LHCN-M2 (cell line): Measurements from ENCODE around the gene BCAS3. TPM values are rescaled to one million over a fixed set of nuclear protein-coding genes. Genes with fewer than 3 reads are reported as not detected.

Experiments used
- DNase-seq: peaks from one replicate; pipeline ENCODE4 v3.0.0-alpha.2; 2012; ENCODE audit warnings: low read depth
- total RNA-seq: library from RNA; depleted of rRNA; stranded (reverse); fragments of >200 nt; gene quantifications from 2 replicates; pipeline ENCODE4 v1.2.3, GENCODE V29; 2014

BCAS3 gene
- total RNA-seq, 1 experiment from 2014 or later = 6.9 TPM

DNA sequence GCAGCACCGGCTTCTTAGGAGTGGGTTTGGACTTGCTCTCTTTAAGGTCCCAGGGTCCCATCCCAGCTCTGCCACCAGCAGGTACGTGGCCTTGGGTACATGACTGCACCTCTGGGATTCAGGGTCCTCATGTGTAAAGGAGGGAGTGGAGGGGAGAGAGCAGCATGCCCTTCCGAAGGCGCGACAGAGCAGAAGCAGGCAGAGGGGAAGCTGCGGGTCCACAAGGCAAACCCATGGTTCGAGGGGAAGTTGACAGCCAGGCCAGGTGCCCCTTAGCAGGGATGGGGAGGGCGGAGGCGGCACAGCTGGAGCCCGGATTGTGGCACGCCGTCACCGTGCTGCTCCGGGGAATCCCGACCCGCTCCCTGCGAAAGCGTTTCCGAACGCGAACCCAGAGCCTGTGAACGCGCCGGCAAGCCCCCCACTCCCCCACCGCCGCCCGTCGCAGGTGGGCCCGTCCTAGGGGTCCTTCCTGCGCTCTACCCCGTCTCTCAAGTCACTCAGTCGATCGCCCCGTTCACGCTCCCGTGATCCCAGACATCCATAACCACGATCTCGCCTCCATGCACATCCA, 717.8 kb downstream of the BCAS3 start:
- no peak for DNase-seq

DNA sequence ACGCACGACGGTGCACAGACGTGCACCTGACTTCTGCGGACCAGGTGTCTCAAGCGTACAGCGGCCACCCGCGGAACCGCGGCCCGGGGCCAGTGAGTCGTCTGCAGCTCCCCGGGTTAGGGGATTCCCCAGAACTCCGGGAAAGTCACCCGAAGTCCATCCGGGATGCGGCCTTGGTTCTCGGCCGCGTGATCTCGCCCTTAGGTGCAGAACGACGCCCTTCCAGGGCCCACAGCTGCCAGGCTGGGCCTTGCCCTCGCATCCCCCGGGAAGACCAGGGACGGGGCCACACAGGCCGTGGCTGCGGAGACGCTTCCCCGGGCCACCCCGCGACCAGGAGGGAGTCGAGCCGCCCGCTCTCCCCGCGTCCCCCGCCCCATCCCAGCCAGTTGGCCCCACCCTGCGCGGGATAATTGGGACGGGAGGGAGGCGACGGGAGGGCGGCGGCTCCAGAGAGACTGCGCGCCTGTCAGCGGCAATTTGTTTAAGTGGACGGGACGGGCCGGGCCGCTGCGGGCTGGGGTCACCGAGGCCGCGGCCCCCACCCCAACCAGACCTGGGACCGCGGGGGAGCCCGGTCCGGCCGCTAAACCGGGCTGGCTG, 718.4 kb downstream of the BCAS3 start:
- no peak for DNase-seq

GRCh38 chr17:61396586-61397085, 719.0 kb downstream of the BCAS3 start:
- DNase-seq = no peak

DNA sequence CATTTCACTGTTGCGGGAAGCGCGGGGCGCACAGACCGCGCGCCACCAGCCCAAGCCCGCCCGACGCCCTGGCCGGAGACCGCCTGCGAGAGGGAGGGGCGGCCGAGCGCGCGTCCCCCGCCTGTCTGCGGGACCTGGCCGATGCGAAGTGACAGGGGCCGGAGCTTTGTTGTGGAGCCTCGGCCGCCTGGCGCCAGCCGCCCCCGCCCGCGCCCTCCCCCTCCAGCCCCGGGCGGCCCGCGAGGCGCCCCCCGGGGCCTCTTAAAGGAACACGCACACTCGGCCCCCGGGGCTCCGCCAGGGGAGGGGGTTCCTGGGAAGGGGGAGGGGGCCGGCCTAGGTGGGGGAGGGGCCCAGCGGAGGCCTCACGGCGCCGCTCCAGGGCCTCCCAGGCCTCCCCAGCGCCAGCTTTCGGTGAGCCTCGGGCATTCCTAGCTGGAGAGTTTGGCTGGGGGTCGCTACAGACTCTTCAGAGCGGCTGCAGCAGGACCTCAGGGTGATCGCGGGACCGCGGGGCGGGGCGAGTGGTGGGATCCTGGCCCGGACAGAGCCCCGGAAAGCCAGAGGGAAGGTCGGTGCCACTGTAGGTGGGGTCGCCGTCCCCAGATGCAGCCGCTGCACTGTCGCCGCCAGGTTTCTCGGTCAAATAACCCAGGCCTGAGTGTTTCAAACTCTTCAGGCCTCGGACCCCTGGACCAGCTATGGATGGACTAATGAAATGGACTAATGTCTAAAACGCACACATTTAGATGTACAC, 719.6 kb downstream of the BCAS3 start:
- no peak for DNase-seq

DNA sequence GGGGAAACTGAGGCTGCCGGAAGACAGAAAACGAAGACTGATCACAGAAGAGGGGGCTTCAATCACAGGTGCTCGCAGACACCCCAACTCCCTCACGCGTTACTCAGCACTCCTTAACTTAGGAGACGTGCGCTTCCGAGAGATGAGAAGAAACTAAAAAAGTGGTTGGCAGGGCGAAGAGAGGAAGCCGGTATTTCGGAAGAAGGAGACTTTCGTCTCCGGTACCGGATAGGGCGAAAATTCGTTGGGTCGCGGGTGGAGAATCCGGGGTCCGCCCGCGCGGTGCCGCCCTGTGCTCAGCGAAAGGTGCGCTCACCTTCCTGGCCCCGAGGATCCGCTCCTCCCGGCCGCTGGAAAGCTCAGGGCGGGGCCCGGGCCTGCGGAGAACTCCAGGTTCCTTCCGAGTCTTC, 721.1 kb downstream of the BCAS3 start:
- DNase-seq = no peak

GRCh38 chr17:61399131-61400065, 721.7 kb downstream of the BCAS3 start, which contains the start of gene TBX2:
Gene TBX2 (plus strand): TSS chr17:61399843. CDS start chr17:61400177, 334 bp downstream.
- peak; percentile 93 for DNase-seq

DNA sequence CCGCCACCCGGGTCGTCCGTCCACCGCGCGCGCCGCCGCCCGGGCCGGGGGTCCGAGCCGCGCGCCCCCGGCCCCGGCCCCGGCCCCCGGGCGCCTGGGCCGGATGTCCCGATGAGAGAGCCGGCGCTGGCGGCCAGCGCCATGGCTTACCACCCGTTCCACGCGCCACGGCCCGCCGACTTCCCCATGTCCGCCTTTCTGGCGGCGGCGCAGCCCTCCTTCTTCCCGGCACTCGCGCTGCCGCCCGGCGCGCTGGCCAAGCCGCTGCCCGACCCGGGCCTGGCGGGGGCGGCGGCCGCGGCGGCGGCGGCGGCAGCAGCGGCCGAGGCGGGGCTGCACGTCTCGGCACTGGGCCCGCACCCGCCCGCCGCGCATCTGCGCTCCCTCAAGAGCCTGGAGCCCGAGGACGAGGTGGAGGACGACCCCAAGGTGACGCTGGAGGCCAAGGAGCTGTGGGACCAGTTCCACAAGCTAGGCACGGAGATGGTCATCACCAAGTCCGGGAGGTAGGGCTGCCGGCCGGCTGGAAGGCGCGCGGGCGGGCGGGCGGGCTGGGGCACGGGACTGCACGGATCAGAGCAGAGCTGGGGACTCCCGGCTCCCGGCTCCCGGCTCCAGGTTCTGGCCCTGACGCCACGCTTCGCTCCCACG, 722.5 kb downstream of the BCAS3 start:
- DNase-seq = peak; percentile 54

DNA sequence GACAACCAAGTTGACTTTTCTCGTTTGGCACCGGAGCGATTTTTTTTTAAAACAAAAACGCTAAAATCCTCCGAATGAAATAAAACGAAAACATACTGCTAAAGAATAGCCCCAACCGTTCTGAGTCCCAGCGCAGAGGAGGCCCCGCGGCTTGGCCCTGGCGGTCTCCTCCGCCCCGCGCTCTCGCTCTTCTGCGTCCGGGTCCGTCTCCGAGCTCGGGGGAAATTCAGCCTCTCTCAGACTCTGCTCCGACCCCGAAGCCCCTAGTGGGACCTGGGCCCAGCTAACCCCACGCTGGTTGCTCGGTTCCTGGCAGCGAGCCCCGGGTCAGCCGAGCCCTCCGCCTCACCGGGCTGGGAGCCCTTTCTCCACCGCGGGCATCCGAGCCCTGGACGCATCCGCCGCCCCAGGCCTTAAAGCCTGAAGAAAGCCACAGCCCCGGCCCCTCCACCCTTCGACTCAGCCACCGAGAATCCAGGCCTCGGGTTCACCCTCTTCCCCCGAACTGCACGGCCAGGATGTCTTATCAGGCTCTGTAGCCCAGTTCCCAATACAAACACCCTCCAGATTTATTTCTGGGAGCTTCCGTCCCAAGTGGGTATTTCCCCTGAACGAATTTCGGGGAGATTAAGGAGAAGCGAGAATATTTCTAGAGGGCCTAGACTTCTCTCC, 723.2 kb downstream of the BCAS3 start:
- DNase-seq = no peak

DNA sequence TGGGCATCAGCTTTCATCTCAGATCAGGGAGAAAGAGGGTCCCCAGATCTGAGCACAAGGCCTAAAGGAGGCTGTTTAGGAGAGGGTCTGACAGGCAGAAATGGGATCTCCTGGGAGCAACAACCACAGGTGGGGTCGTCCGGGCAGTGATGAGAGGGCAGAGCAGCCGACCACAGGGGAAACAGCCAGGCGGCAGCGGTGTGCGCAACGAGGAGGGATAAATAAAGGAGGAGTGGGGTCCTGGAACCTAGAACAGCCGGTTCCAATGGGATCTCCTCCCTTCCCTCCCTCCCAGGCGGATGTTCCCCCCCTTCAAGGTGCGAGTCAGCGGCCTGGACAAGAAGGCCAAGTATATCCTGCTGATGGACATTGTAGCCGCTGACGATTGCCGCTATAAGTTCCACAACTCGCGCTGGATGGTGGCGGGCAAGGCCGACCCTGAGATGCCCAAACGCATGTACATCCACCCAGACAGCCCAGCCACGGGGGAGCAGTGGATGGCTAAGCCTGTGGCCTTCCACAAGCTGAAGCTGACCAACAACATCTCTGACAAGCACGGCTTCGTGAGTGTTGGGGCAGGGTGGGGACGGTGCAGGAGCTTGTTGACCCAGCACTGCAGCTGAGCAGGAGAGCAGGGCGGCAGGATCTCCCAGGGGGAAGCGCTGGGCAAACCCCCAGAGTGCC, 723.9 kb downstream of the BCAS3 start:
- DNase-seq = no peak

DNA sequence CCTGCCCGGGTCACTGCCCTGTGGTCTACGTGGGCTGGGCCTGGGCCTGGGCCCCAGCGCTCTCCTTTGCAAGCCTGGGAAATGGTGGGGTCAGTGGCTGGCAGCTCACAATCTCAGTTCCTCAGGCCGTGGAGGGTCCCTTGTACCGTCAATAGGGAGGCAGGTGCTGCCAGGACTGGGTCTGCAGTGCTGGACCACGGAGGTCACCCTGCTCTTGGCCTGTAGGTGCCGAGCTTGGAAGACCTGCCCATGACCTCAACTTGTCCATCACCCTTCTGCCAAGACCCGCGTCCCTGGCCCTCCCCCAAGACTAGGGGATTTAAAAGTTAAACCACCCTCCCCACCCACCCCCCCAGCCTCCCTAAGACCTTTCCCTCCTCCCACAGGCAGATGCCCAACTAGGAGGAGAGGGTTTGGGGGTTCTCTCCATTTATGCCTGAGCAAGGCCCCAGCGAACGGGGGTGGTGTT, 724.5 kb downstream of the BCAS3 start:
- no peak for DNase-seq

DNA sequence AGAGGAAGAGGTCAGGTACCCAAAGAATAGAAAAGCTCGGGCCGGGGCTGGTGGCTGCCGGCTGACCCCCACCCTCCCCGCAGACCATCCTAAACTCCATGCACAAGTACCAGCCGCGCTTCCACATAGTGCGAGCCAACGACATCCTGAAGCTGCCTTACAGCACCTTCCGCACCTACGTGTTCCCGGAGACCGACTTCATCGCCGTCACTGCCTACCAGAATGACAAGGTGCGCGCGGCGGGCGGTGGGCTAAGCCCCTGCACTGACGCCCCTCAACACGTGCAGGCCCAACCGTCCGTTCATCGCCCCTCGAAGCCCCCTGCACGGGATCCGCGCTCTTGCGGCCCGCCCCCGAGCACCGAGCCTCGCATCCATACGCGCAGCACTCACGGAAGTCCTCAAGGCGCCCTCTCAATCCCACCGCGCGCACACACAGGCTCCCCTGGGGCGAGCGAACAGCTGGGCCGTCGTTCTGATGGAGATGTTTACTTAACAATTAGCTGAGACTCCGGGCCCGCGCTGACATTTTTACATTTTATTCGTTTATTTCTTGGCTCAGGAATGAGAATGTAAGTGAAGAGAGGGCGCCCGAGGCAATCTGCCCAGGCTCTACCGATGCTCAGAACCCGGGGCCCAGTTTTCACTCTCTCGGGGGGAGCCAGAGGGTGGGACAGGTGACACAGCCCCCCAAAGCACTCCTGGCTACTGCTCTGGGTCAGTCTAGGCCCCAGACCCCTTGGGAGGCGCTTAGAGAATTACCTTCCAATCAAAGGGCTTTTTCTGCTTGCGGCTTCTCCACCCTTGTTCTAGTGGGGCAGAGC, 725.5 kb downstream of the BCAS3 start:
- no peak for DNase-seq

DNA sequence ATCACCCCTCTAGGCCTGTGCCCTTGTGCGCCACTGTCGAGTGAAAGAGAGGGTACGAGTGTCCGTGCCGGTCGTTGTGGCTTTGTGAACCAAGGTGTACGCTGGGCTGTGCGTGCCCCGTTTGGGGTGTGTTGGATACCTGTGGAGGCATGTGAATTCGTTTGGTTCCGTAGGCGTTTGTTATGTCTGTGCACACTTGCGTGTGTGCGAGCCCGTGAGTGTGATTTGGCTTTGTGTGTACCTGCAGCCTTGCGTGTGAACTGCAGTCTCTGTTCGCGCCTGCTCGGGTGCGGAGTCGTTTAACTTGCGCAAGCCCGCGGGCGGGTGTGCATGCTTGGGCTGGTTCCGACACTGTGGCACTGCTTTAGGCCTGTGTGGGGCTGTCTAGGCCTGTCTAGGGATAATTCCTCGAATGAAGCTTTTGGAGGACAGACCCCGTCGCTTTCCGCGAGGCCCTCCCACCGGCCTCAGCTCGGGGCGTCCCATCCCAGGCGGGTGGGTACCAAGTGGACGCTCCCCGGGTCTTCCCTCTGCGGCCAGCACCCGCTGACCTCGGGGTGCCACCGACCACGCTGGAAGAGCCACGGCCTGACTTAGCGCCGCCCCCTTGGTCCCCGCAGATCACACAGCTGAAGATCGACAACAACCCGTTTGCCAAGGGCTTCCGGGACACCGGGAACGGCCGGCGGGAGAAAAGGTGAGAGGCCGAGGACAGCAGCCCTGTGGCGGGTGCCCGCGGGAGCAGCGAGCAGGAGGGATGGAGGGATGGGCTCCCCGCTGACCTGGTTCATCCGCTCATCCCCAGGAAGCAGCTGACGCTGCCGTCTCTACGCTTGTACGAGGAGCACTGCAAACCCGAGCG, 726.4 kb downstream of the BCAS3 start:
- no peak for DNase-seq

DNA sequence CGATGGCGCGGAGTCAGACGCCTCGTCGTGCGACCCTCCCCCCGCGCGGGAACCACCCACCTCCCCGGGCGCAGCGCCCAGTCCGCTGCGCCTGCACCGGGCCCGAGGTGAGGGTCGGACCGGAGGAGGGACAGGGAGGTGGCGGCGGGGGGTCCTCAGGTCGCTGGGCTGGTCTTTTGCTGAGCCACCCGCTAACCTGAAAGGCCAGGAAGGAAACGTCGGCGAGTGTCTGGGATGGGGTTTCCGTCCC, 726.9 kb downstream of the BCAS3 start:
- DNase-seq = no peak

GRCh38 chr17:61404913-61405685, 727.4 kb downstream of the BCAS3 start:
- DNase-seq = no peak

DNA sequence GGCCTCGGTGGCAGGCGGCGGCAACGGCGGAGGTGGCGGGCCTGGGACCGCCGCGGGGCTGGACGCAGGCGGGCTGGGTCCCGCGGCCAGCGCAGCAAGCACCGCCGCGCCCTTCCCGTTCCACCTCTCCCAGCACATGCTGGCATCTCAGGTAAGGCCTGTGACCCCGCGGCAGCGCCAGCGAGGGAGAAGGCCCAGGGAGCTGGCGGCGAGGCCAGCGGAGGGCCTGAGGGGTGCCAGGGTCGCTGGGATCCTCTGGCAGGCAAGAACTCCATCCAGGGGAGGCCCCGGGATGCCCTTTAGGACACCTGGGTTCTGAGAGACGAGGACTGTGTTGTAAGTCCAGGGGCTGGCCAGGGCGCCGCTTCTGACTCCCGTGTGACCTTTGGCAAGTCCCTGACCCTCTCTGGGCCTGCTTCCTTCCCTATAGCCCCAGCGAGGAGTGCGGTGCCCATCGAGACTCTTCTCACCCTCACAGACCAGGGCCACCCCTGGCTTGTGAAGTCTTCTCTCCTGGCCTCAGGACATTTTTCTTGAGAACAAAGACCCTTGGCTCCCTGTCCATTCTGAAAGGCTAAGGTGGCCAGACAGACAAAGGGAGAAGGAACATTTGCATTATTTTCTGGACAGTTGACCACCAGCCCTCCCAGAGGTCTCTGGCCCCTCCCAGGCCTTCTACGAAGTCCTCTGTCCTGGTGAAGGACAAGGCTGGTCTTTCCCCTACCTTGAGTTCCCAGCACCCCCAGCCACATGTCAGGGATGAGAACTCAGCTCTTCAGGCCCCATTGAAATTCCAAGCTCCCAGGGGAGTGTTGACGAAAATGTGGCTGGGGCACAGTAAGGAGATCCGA, 728.3 kb downstream of the BCAS3 start:
- DNase-seq = no peak

DNA sequence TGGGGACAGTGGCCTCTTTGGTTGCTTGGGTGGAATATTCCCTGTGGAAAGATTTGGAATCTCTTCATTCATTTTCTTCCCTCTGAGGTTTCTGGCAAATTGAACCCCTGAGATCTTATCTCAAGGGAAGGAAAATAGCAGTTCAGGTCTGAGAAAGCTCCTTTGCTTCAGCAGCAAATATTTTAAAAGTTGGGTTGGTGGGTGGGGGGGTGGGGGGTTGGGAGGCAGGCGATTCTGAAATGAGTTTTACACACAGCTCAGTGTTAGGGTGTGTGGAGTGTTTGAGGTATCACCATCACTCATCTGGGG, 728.8 kb downstream of the BCAS3 start:
- DNase-seq = no peak
